HG02623 (cell line): ENCODE measurements around the gene ATXN1.
"Not testable (repeated sequence)": the region's sequence is repeated elsewhere in the genome, so short reads cannot be mapped to it uniquely, and the experiment has no call there.

Source experiments
- ATAC-seq: cut with Tn5 transposase; IDR thresholded peaks from one replicate; pipeline ENCODE4 v1.9.1; 2021; ENCODE audit warnings: moderate library complexity; ENCODE audit not compliant: unreplicated experiment

Gene ATXN1

GRCh38 chr6:16545382-16545781 is 215.9 kb downstream of the ATXN1 start:
- ATAC-seq: no peak

DNA sequence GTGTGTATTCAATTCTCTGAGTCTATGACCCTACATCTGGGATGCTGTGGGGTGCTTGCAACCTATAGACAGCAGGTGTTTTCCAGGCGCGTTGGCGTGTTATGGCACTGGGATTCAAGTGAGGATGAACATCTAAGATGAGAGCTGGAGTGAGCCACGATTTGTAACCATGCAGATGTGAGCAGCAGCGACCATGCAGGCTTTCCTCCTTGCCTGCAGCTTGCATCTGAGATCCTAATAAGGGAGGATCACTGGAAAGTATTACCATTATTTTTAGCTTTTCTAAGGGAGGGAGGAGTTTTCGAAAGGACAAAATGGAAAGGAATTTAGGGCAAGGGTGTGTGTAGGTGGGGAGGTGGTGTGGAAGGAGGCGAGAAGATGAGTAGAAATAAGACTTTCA is 216.7 kb downstream of the ATXN1 start:
- ATAC-seq: no peak

GRCh38 chr6:16544006-16544405 is 217.3 kb downstream of the ATXN1 start:
- no peak for ATAC-seq

- ATAC-seq: no peak
Observed at GRCh38 chr6:16543521-16543920, 217.7 kb downstream of the ATXN1 start.

DNA sequence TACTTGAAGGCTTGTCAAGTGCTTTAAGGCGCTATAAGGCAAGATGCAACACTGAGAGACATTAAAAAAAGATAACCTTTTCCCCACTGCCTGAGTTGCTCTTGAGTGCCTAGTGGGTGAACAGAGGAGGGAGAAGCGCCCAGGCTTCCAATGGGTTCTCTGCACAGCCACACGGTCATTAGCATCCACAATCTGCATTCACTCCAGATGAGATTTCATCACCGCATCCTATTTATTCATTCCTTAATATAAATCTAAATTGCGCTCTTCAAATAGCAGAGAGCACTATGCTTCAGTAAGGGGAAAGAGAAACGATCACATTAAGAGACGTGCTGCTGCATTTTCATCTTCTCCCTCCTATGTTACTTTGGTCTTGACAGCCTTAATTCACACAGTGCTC is 219.2 kb downstream of the ATXN1 start:
- no peak for ATAC-seq

DNA sequence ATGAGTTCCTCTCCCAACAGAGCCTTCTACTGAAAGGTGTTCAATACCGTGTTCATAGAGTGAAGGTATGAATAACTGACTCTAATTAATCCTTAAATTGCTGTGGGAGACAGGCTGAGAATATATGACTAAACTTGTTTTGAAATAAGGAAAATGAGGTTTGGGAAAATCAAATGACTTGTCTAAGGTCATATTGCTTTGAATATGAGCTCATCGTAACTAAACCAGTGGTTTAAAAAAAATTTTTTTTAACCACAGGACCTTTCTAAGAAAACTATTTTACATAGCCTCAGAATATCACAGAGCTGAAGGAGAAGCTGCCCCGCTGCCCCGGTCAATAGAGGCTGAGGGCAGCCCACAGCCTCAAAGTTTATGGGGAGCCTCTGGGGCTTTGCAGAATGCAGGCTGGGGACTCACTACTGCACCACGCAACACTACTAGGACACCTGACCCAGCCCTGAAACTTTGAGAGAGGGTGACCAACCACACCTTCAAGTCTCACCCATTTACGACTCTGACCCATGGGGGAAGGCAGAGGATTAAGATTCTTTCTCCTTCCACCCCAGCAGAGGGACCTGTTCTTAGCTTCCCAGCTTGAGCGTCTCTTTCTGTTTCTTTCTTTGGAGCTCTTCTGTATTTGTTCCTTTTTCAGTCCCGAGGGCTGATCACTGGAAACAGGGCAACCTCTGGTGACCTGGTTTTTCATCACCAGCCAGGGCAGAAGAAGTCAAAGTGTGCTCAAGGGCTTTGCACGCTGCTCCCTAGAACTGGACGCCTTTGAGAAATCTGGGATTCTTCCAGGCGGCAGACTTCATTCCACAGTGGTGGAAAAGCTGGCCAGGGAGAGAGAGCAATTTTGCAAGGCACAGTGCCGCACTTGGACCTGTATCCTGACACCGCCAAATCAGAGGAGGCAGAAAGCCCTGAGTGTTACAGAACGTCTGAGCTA is 220.2 kb downstream of the ATXN1 start:
- no peak for ATAC-seq

GRCh38 chr6:16540383-16540782 is 220.9 kb downstream of the ATXN1 start:
- ATAC-seq: not testable (repeated sequence)

GRCh38 chr6:16539086-16539931 is 222.0 kb downstream of the ATXN1 start:
- no peak for ATAC-seq

- no peak for ATAC-seq
Observed at GRCh38 chr6:16535564-16535963, 225.7 kb downstream of the ATXN1 start.

DNA sequence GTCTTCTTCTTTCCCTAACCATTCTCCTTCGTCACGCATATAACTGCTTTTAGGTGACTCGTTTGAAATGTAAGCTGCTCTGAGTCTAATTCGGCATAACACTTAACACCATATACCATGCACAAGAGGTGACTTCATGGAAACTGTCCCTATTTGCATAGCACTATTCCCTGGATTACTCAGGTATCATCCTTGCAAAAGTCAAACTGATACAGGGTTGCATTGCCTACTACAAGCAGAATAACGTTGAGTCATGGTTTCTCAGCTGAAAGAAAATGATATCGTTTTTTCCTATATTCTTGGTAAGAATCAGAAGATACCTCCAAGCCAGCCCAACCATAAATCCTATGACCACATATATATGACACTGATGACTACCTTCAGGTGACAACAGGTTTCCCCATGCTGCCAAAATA is 227.5 kb downstream of the ATXN1 start:
- ATAC-seq: no peak

DNA sequence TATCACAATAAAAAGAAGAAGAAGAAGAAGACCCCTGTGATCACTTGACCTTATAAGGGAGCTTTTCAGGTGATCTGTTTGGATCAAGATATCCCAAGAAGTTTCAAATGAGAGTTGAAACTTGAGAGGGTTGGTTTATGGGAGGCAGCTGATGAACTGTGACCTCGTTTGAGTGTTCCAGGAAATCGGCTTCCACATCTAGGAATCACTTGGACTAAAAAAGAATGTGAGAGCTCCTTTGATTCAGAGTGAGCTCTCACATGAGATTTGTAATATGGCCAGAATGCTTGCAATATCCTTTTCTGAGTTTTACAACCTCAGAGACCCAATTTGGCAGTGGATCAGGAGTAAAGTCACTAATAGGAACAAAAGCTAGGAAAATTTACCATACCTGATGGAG is 228.1 kb downstream of the ATXN1 start:
- no peak for ATAC-seq

DNA sequence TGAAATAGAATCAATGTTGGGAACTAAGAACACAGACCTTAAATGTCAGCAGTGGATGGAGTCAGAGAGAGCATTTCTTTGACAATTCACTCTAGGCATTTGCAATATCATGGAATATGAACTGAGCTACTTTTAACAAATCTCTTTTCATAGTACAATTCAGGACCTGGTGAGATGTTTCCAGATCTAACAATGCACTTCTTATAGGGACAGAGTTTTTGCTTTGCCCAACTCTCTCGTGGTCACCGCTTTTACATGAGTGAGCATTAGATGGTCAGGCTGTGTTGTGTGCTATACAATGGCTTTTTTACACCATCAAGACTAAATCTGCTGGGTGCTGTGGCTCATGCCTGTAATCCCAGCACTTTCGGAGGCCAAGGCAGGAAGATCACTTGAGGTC is 233.6 kb downstream of the ATXN1 start:
- ATAC-seq: no peak

DNA sequence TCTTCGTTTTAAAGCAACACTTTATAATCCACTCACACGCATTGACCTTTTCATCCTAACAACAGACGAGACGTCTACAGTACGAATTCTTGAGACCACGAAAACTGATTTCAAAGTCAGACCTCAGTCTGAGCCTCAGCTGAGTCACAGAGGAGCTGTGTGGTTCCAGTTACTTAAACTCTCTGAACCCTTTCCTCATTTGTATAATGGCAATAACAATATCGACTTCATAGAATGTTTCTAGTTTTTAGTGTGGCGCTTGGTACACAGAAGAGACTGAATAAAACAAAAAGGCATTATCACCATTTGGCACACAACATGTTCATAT is 236.9 kb downstream of the ATXN1 start:
- no peak for ATAC-seq

DNA sequence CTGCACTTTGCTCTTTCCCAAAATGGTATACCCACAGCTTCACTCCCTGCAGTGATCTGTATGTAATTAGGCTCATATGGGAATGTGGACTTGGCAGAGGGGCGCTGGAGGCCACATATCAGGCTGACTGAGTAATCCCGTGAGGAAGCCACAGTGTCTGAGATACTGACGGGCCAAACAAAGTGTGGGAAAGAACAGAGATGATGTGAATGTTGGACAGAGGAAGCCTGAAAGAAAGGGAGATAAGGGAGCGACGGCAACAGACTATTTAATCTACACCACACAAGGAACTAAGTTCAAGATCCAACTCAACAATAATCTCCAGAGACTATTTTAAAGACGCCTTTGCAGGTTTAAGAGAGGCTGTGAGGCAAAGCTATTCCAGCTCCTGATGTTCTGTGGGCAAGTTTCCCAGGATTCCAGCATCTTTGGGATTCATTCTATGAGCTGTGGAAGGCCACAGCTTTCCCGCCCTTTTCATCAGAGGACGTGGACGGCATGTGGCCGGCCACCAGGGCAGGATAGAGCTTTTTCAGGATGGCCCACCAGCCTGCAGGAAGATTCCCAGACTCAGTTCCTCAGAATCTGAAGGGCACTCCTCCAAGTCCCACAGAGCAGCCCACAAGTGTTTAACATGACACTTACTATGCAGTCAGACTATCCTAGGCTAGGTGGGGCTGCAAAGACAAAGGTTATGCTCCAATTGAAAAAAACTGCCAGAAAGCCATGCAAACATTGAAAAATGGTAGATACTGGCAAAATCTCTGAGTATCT is 237.5 kb downstream of the ATXN1 start:
- no peak for ATAC-seq

DNA sequence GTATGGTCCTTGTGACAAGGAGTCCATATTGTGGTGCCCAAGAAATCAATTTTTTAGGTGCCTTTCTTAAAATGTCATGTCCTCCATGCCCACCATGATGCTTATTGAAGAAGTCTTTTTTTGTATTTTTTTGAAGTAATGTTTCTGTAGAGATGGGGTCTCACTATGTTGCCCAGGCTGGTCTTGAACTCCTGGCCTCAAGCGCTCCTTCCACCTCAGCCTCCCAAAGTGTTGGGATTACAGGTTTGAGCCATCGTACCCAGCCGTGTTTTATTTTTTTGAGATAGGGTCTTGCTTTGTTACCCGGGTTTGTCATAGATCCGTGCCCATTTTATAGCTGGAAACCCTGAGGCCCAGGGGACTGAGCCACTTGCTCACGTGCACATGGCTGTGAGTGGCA is 238.3 kb downstream of the ATXN1 start:
- no peak for ATAC-seq

DNA sequence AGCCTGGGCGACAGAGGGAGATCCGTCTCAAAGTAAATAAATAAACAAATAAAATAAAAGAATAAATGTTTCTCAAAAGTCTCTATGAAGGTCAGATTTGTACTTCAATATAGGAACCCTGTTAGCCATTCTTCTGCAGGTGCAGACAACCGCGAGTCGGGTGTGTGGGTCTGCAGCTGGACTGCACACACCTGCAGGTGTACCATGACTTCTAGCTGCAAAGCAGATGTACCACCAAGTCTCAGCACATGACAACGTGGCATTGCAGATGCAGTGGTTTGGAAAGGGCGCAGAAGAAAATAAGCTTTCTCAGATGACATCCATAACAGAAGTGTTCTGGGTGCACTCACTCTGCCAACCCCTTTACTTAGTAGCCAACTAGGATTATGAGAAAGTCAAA is 239.7 kb downstream of the ATXN1 start:
- ATAC-seq: no peak

DNA sequence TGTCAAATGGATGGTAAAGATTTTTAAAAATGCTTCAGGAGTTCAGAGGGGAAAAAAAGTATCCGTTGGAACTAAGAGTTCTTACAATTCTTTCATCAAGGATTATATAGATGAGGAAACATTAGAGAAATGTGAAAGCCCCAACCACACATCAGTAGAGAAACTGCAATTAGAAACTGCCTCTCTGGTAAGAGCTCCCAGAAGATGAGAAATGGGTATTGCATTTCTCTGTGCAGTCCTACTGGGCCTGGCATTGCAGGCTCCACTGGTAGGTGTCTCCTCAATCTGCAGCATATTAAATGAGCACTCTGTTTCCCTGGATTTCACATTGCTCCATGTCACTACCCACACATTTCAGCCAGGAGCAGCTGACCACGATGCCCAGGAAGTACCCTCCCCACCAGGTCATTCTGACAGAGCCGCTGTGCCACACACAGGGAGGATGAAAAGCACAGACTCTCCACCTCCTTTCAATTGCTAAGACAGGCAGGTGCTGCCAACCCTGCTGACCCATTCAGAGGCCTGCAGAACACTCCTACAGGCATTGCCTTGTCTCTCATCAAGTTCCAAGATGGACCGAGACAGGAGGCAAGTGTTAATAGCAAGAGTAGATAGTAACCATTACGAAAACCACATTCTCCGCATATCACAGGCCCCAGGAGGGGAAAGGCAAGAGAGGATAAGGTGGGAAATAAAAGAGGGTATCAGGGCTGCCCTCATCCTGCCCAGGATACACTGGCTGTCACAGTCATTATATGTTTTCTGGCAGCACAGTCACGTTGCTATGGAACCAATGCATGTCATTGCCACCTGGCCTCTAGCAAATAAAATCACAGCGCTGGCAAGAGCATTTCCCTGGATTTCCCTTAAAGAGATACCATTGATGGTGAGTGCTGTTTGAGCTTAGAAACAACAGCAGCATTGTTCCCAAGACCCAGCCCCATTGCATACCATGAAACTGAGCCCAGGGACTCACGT is 241.7 kb downstream of the ATXN1 start:
- ATAC-seq: no peak

- ATAC-seq: no peak
Observed at GRCh38 chr6:16518265-16518664, 243.0 kb downstream of the ATXN1 start.

DNA sequence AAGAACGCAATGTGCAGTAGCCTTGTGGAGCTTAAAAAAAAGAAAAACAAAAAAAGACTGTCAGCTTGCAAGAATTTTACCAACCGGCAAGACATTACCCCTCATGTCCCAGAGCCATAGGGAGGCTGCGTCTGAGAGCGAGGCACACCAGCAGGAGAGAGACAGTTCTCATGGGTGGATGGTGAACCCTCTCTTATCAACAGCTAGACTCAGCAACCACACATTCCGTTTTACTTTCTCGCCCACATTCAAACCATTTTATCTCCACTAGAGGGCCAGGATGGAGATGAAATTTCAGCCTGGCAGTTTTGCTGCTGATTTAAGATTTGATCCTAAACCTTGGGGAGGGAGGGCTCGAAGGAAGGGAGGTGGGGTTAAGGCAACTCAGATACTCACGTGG is 247.0 kb downstream of the ATXN1 start:
- ATAC-seq: no peak
